ENCODE results near the gene HAGH. TPM values are rescaled to one million over a fixed set of nuclear protein-coding genes. Genes with fewer than 3 reads are reported as not detected.

Gene HAGH
- total and polyA plus RNA-seq, 9 of the 15 experiments (the other 6 are each of a cell fraction or from before 2014, with no cell fraction given): 0.46 to 35.1 (median 16.8) TPM

GRCh38 chr16:1871974-1872635 is 45.5 kb upstream of the HAGH start, which contains the start of gene MEIOB (continued):
- TF ChIP-seq ETS1 (conservative IDR thresholded peaks at IDR 0.05; ENCODE audit: control insufficient read depth, low read depth, low read length) (peak; percentile 32; the same call in 1 of the 2 replicates), ZNF134 (CRISPR knock-in tag; conservative IDR thresholded peaks at IDR 0.05) (no peak), CHD1 (IDR thresholded peaks at IDR 0.05; ENCODE audit: low read length) (peak; percentile 34), RBFOX2 (IDR thresholded peaks at IDR 0.05; ENCODE audit: low read depth, low read length) (peak; percentile 79), SRF (CRISPR knock-in tag; IDR thresholded peaks at IDR 0.05) (peak in 1 of 2 experiments; percentile 71; a peak in 2 of 4 replicates), CHCHD3 (CRISPR knock-in tag; IDR thresholded peaks at IDR 0.05) (no peak), TFAP4 (CRISPR knock-in tag; IDR thresholded peaks at IDR 0.05; ENCODE audit: borderline replicate concordance) (peak; percentile 57), HES1 (IDR thresholded peaks at IDR 0.05; ENCODE audit: low read depth) (no peak), NRF1 (conservative IDR thresholded peaks at IDR 0.05 in 1 of 2, IDR thresholded peaks at IDR 0.05 in 1 of 2) (peak; percentile 75 to 78), TOE1 (IDR thresholded peaks at IDR 0.05; ENCODE audit: borderline replicate concordance) (peak; percentile 54; the same call in 1 of the 2 replicates), TOE1 (CRISPR knock-in tag; IDR thresholded peaks at IDR 0.05; ENCODE audit: borderline replicate concordance, low read depth) (no peak), TAF1 (IDR thresholded peaks at IDR 0.05; ENCODE audit: control insufficient read depth, extremely low read depth, insufficient read depth, low read length, severe bottlenecking) (peak; percentile 39), BMI1 (IDR thresholded peaks at IDR 0.05; ENCODE audit: low read length) (no peak), SUPT5H (IDR thresholded peaks at IDR 0.05) (peak; percentile 80), POLR2B (IDR thresholded peaks at IDR 0.05; ENCODE audit: low read depth, partially characterized antibody) (peak; percentile 67), PML (IDR thresholded peaks at IDR 0.05; ENCODE audit: low read length) (no peak; the same call in 1 of the 2 replicates), ARID4B (CRISPR knock-in tag; IDR thresholded peaks at IDR 0.05) (peak; percentile 29; the same call in 1 of the 2 replicates), DLX4 (CRISPR knock-in tag; IDR thresholded peaks at IDR 0.05) (no peak)

All from K562 (cell line).